Umbilical cord (tissue), 2 donors: ENCODE measurements around the gene LBHD1. TPM values are rescaled to one million over a fixed set of nuclear protein-coding genes. Genes with fewer than 3 reads are reported as not detected.
"Not testable (repeated sequence)": the region's sequence is repeated elsewhere in the genome, so short reads cannot be mapped to it uniquely, and the experiment has no call there.

Experiments used
- DNase-seq: peaks from one replicate; pipeline ENCODE4 v3.0.0-alpha.2; 2015; ENCODE audit warnings: low spot score
- total RNA-seq: library from RNA; depleted of rRNA; stranded (reverse); fragments of >200 nt; gene quantifications from one replicate; pipeline ENCODE4 v1.2.3, GENCODE V29; 2014; ENCODE audit warnings: low replicate concordance; ENCODE audit not compliant: insufficient read depth

The LBHD1 gene
- total RNA-seq: 0.72 TPM

DNA sequence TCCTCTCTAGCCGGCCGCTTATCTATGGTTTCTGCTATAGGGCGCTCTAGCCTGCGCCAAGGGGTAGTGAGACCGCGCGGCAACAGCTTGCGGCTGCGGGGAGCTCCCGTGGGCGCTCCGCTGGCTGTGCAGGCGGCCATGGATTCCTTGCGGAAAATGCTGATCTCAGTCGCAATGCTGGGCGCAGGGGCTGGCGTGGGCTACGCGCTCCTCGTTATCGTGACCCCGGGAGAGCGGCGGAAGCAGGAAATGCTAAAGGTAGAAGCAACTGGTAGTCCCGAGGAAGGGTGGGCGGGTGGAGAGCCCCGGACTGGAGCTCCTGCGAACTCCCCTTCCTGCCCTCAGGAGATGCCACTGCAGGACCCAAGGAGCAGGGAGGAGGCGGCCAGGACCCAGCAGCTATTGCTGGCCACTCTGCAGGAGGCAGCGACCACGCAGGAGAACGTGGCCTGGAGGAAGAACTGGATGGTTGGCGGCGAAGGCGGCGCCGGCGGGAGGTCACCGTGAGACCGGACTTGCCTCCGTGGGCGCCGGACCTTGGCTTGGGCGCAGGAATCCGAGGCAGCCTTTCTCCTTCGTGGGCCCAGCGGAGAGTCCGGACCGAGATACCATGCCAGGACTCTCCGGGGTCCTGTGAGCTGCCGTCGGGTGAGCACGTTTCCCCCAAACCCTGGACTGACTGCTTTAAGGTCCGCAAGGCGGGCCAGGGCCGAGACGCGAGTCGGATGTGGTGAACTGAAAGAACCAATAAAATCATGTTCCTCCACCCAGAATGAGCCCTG, at the start of gene LBHD1, which contains the start of gene UQCC3:
Gene LBHD1, minus strand, starts transcription at position 660 of the 782 bp plus-strand sequence. CDS start 2,236 bp downstream, outside the sequence.
Gene UQCC3, plus strand, starts transcription at position 66 of the 782 bp plus-strand sequence. Its CDS starts 73 bp downstream, at position 139.
- DNase-seq: peak; percentile 88

DNA sequence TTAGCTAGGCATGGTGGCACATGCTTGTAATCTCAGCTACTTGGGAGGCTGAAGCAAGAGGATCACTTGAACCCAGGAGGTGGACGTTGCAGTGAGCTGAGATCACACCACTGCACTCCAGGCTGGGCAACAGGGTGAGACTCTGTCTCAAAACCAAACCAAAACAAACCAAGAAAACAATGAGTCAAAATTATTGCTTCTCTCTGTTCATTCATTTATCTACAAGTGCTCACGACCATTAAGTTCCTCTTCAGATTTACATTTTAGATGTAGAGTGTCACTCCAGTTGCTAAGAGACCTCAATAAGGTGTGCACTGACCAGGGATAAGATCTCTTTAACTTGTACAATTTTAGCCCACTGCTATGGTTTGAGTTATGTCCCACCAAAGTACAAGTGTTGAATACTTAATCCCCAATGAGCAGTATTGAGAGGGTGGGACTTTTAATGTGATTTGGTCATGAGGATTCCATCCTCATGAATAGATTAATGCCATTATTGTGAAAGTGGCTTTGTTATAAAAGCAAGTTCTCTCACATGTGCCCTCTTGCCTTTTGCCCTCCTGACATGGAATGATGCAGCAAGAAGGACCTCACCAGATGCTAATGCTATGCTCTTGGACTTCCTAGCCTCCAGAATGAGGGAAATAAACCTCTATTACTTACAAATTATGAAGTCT, 47.4 kb upstream of the LBHD1 start:
- DNase-seq: no peak

DNA sequence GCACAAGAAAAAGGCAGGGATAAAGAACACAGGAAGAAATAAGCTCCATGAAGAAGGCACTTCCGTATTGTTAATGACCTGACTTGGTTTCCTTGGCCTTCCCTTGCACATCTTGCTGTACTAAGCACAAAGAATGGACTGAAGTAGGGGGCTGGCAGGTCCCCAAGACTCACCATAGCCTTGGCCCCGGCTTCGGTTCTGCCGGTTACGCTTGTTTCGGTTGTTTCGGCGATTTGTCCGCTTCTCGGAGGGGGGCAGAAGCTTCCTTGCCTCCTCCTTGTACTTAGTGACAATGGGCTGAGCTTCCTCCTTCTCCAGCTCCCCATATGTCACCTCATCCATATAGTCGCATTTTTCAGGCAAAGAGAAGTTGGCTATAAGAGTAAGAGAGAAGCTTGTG, 44.7 kb upstream of the LBHD1 start:
- DNase-seq: no peak

- no peak for DNase-seq
Observed at GRCh38 chr11:62716206-62716605, 44.1 kb upstream of the LBHD1 start.

GRCh38 chr11:62715150-62716130, 43.4 kb upstream of the LBHD1 start:
- no peak for DNase-seq

- no peak for DNase-seq
Observed at GRCh38 chr11:62713343-62713742, 41.3 kb upstream of the LBHD1 start.

DNA sequence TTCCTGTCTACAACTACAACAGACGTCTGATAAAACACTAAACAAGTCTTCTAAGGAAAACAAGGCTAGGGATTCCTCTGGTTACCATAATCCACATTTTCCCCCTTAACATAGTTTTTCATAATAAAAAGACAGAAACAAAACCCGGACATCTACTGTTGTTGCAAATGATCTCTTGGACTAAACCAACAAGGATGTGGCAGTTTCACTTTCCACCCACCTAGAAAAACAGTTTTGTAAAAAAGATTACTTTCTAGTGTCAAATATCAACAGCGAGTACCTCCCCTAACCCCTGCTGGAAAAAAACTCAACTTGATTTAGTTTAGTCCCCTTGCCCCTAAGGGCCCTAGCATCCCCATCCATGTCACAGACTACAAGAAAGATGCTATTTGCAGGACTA, 40.8 kb upstream of the LBHD1 start:
- no peak for DNase-seq

DNA sequence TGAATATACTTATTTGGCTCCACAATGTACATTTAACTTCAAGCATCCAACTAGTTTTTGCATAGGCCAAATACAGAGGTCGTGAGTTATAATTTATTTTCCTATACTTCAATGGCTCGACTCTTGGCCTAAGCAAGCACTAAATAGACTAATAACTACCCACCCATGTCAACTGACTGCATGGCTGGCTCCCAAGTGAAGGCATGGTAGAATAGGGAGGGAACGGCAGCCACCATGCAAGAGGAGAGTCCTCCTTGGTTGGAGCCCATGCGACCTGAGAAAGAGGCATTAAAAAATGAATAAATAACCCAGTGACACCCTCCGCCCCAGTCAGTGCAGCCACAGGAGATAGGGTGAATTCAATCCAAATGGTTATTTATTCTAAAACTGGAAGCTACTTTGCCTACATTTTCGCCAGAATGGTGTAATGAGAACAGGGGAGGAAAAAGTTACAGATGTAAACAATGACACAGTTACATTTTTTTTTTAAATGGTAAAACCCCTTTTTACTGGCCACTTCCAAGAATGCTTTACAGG, 40.3 kb upstream of the LBHD1 start:
- DNase-seq: no peak

DNA sequence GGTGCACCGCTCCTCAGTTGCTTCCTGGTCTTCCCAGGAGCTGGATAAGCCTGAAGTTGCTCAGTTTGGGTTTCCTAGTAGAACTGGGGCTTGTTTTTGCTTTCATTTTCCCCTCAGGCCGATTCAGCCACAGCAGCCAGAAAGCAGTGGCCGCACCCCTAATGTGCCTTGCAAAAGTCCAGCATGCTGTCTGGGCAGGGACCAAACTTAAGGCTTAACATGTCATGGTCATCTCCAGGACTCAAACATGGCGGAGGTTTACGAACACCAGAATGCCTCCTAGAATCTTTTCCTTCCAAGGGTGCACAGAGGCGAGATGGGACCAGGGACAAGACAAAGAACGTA, 37.9 kb upstream of the LBHD1 start:
- DNase-seq: no peak

GRCh38 chr11:62709247-62710000, 37.4 kb upstream of the LBHD1 start:
- peak; percentile 99 for DNase-seq

GRCh38 chr11:62708793-62709192, 36.7 kb upstream of the LBHD1 start:
- no peak for DNase-seq

DNA sequence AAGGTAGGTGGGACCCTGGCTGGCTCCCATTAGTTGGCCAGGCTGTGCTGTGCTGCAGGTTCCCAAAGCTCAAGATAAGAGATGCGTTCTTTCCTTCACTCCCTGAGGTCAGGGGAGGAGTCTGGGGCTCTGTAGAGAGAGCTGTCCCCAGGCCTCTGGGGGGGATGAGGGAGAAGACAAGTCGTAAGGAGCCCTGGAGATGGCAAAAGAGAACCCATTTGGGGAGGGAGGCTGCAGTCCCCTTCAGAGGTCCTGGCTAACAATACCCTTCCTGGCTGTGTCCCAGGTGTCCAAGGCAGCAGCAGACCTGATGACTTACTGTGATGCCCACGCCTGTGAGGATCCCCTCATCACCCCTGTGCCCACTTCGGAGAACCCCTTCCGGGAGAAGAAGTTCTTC, 36.3 kb upstream of the LBHD1 start:
- DNase-seq: no peak

- peak; percentile 47 for DNase-seq
Observed at GRCh38 chr11:62707277-62707861, 35.3 kb upstream of the LBHD1 start, which contains the start of the genes BSCL2 and GNG3. Gene BSCL2 (minus strand): TSS chr11:62707424. CDS start chr11:62707195, 229 bp downstream. Gene GNG3 (plus strand): TSS chr11:62707676. CDS start chr11:62708296, 620 bp downstream.

- no peak for DNase-seq
Observed at GRCh38 chr11:62706850-62707247, 34.8 kb upstream of the LBHD1 start.

DNA sequence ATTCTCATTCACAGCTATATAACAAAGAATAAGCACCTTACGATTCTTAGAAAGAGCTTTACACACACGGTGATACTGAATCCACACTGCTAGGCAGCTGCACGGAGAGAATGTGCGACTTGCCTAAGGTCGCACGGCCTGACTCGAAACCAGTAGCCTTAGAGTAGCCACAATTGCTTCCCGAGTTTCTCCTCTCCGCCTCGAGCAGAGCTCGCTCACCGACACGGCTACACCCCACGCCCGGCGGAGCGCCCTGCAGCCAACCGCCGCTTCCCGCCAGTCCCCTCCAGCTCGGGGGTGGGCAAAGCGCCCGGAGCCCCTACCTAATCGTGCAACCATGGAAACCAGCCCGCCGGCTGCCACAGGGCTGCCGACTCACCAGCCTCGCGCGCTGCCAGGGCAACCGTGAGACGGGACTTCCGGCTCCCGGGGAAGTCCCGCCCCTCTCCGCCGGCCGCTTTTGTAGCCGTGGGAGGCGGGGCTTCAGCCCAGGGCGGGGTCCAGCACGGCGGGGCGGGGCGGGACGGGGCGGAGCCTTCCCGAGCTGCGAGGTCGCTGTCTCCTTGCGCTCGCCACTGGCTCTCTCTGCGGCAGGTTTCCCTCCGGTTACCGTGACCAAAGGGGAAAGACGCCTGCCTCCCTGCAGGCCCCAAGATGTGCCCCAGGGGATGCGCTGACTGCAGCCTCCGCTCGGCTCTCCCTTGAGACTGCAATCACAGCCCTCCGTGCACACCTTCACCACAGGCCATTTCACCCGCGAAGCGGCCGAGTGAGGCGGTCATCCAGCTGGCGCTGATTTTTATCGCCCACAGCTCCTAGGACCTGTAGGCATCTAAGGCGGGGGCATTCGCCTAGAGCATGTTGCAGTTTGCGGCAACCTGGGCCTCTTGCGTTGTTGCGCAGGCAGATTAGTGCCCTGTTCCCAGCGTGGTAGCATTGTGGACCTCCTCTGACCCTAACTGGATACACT, 34.1 kb upstream of the LBHD1 start:
- peak; percentile 97 for DNase-seq

DNA sequence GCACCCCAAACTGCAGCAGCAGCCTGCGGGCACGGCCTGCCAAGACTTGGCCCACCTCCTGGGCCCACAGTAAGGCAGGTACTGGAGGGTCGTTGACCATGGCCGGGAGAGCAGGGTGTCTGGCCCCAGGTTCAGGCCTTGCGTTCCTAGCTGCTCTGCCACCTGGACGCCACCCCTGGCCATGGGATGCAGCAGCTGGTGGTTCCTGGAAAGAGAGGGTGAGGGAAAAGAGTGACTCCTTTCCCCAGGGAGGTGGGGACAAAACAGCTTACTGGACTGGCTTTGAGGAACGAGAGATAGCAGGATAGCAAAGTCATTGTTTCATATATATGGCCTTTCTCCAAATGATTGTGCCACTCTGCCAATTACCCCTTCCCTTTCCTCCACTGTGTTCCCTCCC, 33.3 kb upstream of the LBHD1 start:
- no peak for DNase-seq

DNA sequence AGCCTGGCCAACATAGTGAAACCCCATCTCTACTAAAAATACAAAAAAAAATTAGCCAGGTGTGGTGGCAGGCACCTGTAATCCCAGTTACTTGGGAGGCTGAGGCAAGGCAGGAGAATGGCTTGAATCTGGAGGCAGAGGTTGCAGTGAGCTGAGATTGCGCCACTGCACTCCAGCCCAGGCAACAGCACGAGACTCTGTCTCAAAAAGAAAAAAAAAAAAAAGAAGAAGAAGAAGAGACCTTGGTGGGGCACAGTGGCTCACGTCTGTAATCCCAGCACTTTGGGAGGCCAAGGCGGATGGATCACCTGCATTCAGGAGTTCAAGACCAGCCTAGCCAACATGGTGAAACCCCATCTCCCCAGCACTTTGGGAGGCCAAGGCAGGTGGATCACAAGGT, 31.9 kb upstream of the LBHD1 start:
- DNase-seq: not testable (repeated sequence)

GRCh38 chr11:62702246-62702645, 30.2 kb upstream of the LBHD1 start:
- no peak for DNase-seq
